ENCODE results near the gene RHOU. TPM values are rescaled to one million over a fixed set of nuclear protein-coding genes. Genes with fewer than 3 reads are reported as not detected.

The RHOU gene
- 7.3 to 10.1 TPM (median 9.5 TPM) in 5 replicates for total RNA-seq (2022; extraction: Qiagen RNA extraction)

GRCh38 chr1:228734881-228735801 lies at the start of gene RHOU:
Gene RHOU (plus strand): TSS chr1:228735479. CDS start chr1:228735743, 264 bp downstream.

Other genes with a start within 250 kb of the RHOU start
- 61.6 to 87.0 TPM (median 84.2 TPM) in 5 replicates for gene RNF187, start 248.1 kb upstream of the RHOU start, total RNA-seq (2022; extraction: Qiagen RNA extraction)